GM18519 (cell line): Measurements from ENCODE around the gene PCNX2.

ENCODE experiments used
- ATAC-seq: cut with Tn5 transposase; IDR thresholded peaks from one replicate; pipeline ENCODE4 v1.9.1; 2021; ENCODE audit warnings: mild to moderate bottlenecking, moderate library complexity; ENCODE audit not compliant: unreplicated experiment, low FRiP score

PCNX2 gene

DNA sequence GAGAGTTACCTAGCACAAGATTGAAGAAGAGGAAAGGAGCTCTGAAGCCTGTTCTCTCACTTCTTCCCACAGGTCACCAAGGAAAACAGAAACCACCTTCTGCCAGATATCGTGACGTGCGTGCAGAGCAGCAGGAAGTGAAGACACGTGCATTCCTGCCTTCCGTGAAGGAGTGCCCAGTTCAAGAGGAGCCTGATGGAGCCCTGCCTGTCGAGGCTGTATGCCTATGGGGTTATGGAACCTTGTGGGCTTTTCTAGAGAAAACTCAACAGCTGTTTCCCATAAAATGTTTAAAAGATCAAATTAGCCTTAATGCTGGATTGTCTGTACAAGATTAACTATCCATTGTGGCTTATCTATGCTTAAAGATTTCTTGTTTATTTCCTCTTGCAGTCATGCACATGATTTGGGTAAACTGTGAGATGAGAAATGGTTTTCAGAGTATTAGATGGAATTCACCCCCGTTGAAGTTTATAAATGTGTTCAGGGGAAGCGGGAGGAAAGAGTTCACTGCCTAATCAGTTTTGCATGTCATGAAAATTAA, 317.4 kb downstream of the PCNX2 start:
- ATAC-seq: no peak

- no peak for ATAC-seq
Measured at GRCh38 chr1:232974971-232975370, 320.6 kb downstream of the PCNX2 start.

DNA sequence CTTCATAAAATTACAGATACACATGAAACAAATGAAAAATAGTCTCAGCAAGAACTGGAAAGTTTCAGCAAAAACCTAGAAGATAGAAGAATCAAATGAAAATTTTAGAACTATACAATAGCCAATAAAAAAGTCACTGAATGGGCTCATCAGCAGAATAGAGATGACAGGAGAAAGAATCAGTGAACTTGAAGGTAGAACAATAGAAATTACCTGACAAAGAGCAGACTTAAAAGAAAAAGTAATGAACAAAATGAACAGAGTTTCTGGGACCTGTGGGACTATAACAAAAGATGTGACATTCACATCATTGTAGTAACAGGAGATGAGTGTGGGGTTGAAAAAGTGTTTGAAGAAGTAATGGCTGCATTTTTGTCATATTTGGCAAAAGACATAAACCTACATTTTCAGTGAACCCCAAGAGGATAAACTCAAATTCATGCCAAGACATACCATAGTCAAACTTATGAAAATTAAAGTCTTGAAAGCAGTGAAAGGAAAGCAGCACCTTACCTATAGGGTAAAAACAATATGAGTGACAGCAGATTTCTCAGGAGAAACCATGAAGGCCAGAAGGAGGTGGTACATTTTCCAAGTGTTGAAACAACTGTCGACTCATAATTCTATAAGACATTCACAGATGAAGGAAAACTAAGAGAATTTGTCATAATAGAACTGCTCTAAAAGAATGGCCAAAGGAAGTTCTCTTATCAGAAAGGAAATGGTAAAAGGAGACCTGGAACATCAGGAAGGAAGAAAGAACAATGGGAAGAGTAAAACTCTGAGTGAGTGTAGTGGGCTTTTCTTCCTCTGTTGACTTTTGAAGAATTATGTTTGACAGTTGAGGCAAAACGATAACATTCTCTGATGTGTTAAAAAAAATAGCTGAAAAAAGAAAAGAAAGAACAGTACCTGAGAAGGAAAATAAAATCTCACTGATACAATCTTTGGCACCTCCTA, 321.6 kb downstream of the PCNX2 start:
- no peak for ATAC-seq

DNA sequence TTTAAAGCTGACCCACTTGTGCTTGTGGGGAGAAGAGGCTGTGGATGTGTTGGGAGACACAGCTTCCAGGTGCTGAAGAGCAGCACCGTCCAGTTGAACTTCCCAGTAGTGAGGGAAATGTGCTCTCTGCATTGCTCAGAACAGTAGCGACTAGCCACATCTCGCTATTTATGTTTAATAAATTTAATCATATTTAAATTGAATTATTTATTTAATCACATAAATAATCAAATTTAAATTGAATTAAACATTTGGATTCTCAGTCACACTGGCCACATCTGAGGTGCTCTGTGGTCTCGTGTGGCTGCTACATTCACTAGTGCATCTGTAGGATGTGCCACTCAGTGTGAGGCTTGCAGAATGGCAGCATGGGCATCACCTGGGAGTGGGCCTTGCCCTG, 325.0 kb downstream of the PCNX2 start:
- ATAC-seq: no peak

- ATAC-seq: no peak
Measured at GRCh38 chr1:232969799-232970198, 325.7 kb downstream of the PCNX2 start.

- ATAC-seq: no peak
Measured at GRCh38 chr1:232968965-232969364, 326.6 kb downstream of the PCNX2 start.

DNA sequence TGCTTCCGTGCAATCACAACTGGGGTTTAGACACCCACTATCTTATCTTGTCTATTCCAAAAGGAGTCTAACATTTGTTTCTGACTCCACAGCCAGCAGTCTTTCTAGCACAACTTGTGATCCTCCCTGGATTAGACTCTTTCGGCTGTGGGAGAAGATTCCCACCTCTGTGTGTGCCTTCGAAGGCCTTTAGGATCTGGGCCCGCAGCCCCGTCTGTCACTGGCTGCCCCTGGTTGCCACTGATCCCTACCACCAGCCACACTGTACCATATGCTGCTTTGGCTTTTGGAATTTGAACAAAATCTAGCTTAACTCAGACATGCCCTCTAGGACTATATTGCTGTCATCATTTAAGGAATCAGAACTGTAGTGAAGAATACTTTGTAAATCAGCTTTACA, 327.1 kb downstream of the PCNX2 start:
- no peak for ATAC-seq

GRCh38 chr1:232966663-232967062, 328.9 kb downstream of the PCNX2 start:
- ATAC-seq: no peak

GRCh38 chr1:232965912-232966217, 329.7 kb downstream of the PCNX2 start:
- no peak for ATAC-seq

GRCh38 chr1:232965124-232965911, 330.2 kb downstream of the PCNX2 start:
- ATAC-seq: no peak

DNA sequence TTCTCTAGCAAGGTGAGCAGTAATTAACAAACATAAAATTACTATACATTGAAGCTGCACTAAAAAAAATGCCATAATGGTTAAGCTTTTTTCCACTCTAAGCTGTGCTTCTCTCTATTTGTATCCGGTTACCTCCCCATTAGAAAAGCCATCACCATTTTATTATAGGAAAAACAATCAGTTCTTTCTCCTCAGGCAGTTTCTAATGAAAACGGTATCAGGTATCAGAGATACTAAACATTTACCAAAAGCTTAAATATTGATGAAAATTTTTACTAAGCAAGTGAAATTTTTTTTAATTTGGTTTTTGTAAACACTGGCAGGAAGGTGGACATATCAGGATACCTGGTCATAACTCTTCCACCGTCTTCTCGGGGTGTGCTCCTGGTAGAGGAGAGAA, 330.9 kb downstream of the PCNX2 start:
- ATAC-seq: no peak

- no peak for ATAC-seq
Measured at GRCh38 chr1:232962761-232963745, 332.5 kb downstream of the PCNX2 start.

DNA sequence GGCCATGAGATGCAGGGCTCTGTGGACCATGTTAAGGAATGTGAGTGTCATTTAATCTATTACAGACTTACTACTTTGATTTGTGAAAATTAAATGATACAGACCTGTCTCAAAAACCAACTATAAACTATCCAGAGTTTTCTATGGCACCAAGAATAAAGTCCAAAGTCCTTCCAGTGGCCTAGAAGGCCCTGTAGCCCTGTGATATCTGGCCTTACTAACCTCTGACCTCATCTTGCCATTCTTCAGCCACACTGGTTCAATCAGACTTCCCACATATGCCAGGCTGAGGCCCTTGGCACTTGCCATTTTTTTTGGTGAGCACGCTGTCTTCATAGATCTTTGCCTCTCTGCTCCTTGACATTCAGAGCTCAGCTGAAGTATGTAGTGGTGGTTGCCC, 337.5 kb downstream of the PCNX2 start:
- ATAC-seq: no peak

- no peak for ATAC-seq
Measured at GRCh38 chr1:232956081-232956480, 339.4 kb downstream of the PCNX2 start.

- no peak for ATAC-seq
Measured at GRCh38 chr1:232954594-232955365, 340.7 kb downstream of the PCNX2 start.

GRCh38 chr1:232952514-232953499, 342.7 kb downstream of the PCNX2 start:
- peak; percentile 38 for ATAC-seq

DNA sequence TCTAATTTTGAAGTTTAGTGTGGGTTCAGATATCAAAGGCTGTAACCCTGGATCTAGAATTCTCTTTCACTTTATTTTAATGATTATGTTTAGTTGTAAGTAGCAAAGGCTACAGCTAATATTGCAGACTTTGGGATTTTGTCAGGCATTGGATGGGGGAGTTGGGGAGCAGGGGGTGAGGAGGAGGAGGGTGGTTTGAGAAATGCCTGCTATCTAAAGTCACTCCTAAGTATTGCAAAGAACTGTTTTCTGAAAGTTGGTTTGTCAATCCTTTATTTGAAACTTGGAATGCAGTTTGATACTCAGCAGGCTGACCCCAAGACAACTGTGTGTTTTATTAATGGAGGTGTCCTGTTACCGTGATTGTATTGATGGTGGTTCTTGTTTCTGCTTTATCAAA, 343.9 kb downstream of the PCNX2 start:
- no peak for ATAC-seq

GRCh38 chr1:232951180-232951579, 344.3 kb downstream of the PCNX2 start:
- ATAC-seq: no peak
